ENCODE data around the gene SLCO1A2.

Gene SLCO1A2

DNA sequence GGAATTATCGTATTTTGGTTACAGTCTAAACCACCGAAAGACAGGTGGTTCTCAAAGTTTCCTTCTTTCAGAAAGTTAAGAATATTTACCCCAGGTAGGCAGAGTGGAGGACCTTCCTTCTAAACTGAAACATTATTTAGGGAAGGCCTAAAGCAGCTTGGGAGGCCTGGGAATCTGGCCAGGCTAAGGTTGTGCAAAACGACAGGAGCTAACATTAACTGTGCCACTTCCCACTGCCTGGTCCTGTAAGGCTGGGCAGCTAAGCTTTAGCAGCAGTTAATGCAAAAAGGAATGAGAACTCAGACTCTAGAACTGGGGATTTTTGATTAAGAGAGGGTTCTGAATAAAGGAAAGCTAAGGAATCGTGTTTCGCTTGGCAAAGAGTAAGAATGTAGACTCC lies 82.6 kb downstream of the SLCO1A2 start:
- no peak overlapping the region for H3K4me3 ChIP-seq (ENCODE audit: low read depth, low read length)
- CTCF ChIA-PET = interaction anchor here (1.1 kb wide), 1 partner anchor 428 kb away, joined by 4 read pairs; no protein-coding TSS in a partner anchor
- TF ChIP-seq, protein P1, sequence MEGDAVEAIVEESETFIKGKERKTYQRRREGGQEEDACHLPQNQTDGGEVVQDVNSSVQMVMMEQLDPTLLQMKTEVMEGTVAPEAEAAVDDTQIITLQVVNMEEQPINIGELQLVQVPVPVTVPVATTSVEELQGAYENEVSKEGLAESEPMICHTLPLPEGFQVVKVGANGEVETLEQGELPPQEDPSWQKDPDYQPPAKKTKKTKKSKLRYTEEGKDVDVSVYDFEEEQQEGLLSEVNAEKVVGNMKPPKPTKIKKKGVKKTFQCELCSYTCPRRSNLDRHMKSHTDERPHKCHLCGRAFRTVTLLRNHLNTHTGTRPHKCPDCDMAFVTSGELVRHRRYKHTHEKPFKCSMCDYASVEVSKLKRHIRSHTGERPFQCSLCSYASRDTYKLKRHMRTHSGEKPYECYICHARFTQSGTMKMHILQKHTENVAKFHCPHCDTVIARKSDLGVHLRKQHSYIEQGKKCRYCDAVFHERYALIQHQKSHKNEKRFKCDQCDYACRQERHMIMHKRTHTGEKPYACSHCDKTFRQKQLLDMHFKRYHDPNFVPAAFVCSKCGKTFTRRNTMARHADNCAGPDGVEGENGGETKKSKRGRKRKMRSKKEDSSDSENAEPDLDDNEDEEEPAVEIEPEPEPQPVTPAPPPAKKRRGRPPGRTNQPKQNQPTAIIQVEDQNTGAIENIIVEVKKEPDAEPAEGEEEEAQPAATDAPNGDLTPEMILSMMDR (IDR thresholded peaks at IDR 0.05; ENCODE audit: insufficient read depth, low read length, missing control alignments) = no peak
- DNase-seq (ENCODE audit: low read depth, low spot score) = no peak
- POLR2A ChIA-PET = no interaction called here

DNA sequence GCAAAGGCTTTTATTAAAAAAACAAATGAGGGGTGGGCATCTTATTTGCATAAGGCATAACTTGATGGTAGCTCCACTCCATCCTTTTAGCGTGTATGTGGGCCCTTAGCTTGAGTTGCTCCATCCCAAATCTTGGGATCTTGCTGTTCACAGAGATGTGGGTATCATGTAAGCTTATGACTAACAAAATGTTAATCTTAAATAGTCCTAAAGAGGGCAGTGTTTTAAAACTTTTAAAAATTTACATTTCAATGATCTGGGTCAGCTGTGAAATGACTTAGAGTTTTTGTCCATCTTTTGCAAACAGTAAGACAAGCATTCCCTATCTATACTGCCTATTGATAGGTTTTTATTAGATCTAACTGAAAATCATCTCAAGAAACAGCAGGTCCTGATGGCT lies 86.0 kb downstream of the SLCO1A2 start:
- TF ChIP-seq, protein P1 (IDR thresholded peaks at IDR 0.05; ENCODE audit: insufficient read depth, low read length, missing control alignments) = no peak
- H3K4me3 ChIP-seq (ENCODE audit: low read depth, low read length) = no peak overlapping the region
- POLR2A ChIA-PET = no interaction called here
- CTCF ChIA-PET = interaction anchor here (1.2 to 2.6 kb wide), 6 partner anchors 15 to 434 kb away, joined by 3 to 14 read pairs (median 4); no protein-coding TSS in a partner anchor
- no peak for DNase-seq (ENCODE audit: low read depth, low spot score)

DNA sequence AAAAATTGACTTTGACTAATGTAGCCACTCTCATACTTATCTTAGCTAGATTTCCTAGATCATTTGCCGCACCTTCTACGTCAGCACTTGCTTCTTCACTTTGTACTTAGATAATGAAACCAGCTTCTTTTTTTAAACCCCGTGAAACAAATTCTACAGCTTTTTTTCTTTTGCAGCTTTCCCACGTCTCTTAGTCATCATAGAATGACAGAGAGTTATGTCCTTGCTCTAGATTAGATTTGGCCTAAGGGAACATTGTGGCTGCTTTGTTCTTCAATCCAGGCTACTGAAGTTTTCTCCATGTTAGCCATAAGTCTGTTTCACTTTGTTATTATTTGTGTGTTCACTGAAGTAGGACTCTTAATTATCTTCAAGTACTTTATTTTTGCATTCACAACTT lies 94.9 kb downstream of the SLCO1A2 start:
- no peak for DNase-seq (ENCODE audit: low read depth, low spot score)
- CTCF ChIA-PET = no interaction called here
- TF ChIP-seq, protein P1 (IDR thresholded peaks at IDR 0.05; ENCODE audit: insufficient read depth, low read length, missing control alignments) = no peak
- POLR2A ChIA-PET = no interaction called here
- no peak overlapping the region for H3K4me3 ChIP-seq (ENCODE audit: low read depth, low read length)

DNA sequence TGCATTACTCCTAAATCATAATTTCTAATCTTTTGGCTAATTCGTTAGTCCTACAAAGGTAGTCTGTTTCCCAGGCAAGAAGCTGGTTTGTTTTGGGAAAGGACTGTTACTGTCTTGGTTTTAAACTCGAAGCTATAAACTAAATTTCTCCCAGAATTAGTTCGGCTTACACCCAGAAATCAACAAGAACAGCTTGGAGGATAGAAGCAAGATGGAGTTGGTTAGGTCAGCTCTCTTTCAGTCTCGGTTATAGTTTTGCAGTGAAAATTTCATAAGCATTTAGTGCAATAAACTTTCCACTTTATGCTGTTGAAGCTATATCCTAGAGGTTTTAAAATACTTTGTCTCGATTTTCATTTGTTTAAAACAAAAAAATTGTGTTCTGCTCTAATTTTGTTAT lies 100.3 kb downstream of the SLCO1A2 start:
- CTCF ChIA-PET = interaction anchor here (1.0 kb wide), 1 partner anchor 14 kb away, joined by 4 read pairs; no protein-coding TSS in a partner anchor
- H3K4me3 ChIP-seq (ENCODE audit: low read depth, low read length) = no peak overlapping the region
- TF ChIP-seq, protein P1 (IDR thresholded peaks at IDR 0.05; ENCODE audit: insufficient read depth, low read length, missing control alignments) = no peak
- POLR2A ChIA-PET = no interaction called here
- no peak for DNase-seq (ENCODE audit: low read depth, low spot score)

DNA sequence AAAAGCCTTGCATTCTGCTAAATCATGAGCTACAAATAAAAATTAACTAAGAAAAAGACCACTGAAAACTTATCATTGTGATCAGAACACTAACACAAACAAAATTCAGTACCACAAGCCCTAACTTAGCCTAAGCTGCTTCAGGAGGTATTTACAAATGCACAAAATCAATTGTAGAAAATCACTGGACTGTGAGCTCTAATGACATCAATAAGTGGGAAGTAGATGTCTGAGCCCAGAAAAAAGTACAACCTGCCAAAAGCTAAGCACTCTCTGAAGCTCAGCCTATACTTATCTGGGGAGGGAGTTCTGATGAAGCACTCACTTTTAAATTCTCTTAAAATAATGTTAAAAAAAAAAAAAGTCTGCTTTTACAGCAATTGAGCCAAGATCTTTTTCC lies 110.8 kb downstream of the SLCO1A2 start:
- no peak overlapping the region for H3K4me3 ChIP-seq (ENCODE audit: low read depth, low read length)
- CTCF ChIA-PET = no interaction called here
- POLR2A ChIA-PET = no interaction called here
- no peak for DNase-seq (ENCODE audit: low read depth, low spot score)
- TF ChIP-seq, protein P1 (IDR thresholded peaks at IDR 0.05; ENCODE audit: insufficient read depth, low read length, missing control alignments) = no peak

DNA sequence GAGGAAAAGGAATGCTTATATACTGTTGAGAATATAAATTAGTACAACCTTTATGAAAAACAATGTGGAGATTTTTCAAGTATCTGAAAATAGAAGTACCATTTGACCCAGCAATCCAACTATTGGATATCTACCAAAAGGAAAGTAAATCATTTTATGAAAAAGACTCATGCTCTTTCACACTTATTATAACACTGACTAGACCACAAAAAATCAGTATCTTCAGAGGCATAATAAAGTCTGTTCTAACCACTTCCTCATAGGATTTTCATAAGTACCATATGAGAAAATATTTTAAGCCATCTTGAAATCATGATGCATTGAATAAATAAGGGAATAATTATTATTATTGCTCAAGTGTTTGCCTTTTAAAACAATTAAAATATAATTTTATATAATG lies 112.9 kb downstream of the SLCO1A2 start:
- H3K4me3 ChIP-seq (ENCODE audit: low read depth, low read length) = no peak overlapping the region
- POLR2A ChIA-PET = no interaction called here
- TF ChIP-seq, protein P1 (IDR thresholded peaks at IDR 0.05; ENCODE audit: insufficient read depth, low read length, missing control alignments) = no peak
- no peak for DNase-seq (ENCODE audit: low read depth, low spot score)
- CTCF ChIA-PET = no interaction called here
